NCI-H69 (cell line): ENCODE results near the gene CUBN.
"Not testable (repeated sequence)": the region's sequence is repeated elsewhere in the genome, so short reads cannot be mapped to it uniquely, and the experiment has no call there.

Source experiments
- DNase-seq: peaks from one replicate; lab custom pipeline; 2025; lab: John Stamatoyannopoulos, UW

Gene CUBN

GRCh38 chr10:17037910-17038309, 91.7 kb downstream of the CUBN start:
- no peak for DNase-seq

- no peak for DNase-seq
Measured at GRCh38 chr10:17035446-17035845, 94.2 kb downstream of the CUBN start.

- DNase-seq, result no peak
Measured at GRCh38 chr10:17033529-17034260, 95.9 kb downstream of the CUBN start.

GRCh38 chr10:17031637-17032635, 97.7 kb downstream of the CUBN start:
- DNase-seq, result no peak

- no peak for DNase-seq
Measured at GRCh38 chr10:17029581-17030271, 99.9 kb downstream of the CUBN start.

GRCh38 chr10:17029239-17029580, 100.4 kb downstream of the CUBN start:
- no peak for DNase-seq

- DNase-seq, result no peak
Measured at GRCh38 chr10:17028798-17029197, 100.8 kb downstream of the CUBN start.

- DNase-seq, result no peak
Measured at GRCh38 chr10:17026686-17027485, 102.7 kb downstream of the CUBN start.

- no peak for DNase-seq
Measured at GRCh38 chr10:17025444-17026295, 103.9 kb downstream of the CUBN start.

GRCh38 chr10:17024461-17024860, 105.2 kb downstream of the CUBN start:
- DNase-seq, result no peak

GRCh38 chr10:17023386-17024298, 106.0 kb downstream of the CUBN start:
- DNase-seq, result no peak

- no peak for DNase-seq
Measured at GRCh38 chr10:17022896-17023295, 106.7 kb downstream of the CUBN start.

GRCh38 chr10:17022466-17022825, 107.2 kb downstream of the CUBN start:
- DNase-seq, result no peak

GRCh38 chr10:17021656-17022465, 107.8 kb downstream of the CUBN start:
- DNase-seq, result no peak

GRCh38 chr10:17019696-17020095, 109.9 kb downstream of the CUBN start:
- DNase-seq, result no peak

GRCh38 chr10:17013131-17013983, 116.3 kb downstream of the CUBN start:
- DNase-seq, result not testable (repeated sequence)

- DNase-seq, result not testable (repeated sequence)
Measured at GRCh38 chr10:17012731-17013130, 116.9 kb downstream of the CUBN start.
